ENCODE measurements around the gene RPLP1. TPM values are rescaled to one million over a fixed set of nuclear protein-coding genes. Genes with fewer than 3 reads are reported as not detected.

Gene RPLP1
- total and polyA plus RNA-seq, 2 of the 8 experiments (the other 6 are each of a cell fraction or from before 2014, with no cell fraction given) = 2,089 to 4,387 TPM

DNA sequence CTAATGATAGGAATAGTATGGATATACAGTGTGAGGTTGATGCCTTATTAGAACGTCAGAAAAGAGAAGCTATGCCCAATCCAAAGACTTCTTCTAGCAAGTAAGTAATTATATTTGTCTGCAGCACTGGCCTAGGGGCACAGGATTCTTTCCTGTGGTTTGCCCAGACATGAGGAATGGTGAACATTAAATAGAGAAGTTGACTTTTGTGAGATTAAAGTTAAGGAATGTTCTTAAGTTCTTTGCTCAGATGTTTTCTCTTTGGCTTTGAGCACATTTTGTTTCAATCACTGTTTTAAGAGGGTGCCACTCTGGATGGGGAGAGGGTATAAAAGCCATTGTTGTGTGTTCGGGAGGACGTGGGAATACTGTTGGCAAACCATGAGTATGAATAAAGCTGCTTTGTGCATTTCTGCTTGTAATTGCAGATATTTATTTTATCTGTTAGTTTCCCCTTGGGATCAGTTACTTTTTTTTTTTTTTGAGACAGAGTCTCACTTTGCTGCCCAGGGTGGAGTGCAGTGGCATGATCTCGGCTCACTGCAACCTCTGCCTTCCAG lies 30.2 kb upstream of the RPLP1 start (continued):
- TF ChIP-seq CTBP2 (IDR thresholded peaks at IDR 0.05; ENCODE audit: borderline replicate concordance, insufficient read depth, insufficient read length, low read length) (no peak), SAP30 (IDR thresholded peaks at IDR 0.05; ENCODE audit: insufficient read depth, insufficient replicate concordance, low read length) (no peak), CEBPB (IDR thresholded peaks at IDR 0.05; ENCODE audit: low read depth, low read length) (no peak), POLR2AphosphoS5 (IDR thresholded peaks at IDR 0.05; ENCODE audit: low read depth, low read length) (no peak), CTCF (IDR thresholded peaks at IDR 0.05; ENCODE audit: control extremely low read depth in 1 of 3, insufficient read depth in 1 of 3, low read depth in 1 of 3, low read length in 3 of 3) (no peak)

Measured in H1 (cell line).